DMS79 treated with DMSO at 0.1 percent for 48 hours (cell line): ENCODE data around the gene BTBD10.

ENCODE experiments used
- DNase-seq: peaks from one replicate; lab custom pipeline; 2025; lab: John Stamatoyannopoulos, UW

Gene BTBD10

GRCh38 chr11:13462901-13463778 is at the start of gene BTBD10:
Gene BTBD10 (minus strand): TSS chr11:13463222. CDS start chr11:13445124, 18,098 bp downstream.
- DNase-seq, result peak; percentile 88

GRCh38 chr11:13503393-13503792 is 40.4 kb upstream of the BTBD10 start:
- no peak for DNase-seq

GRCh38 chr11:13502492-13502891 is 39.5 kb upstream of the BTBD10 start:
- DNase-seq, result no peak

GRCh38 chr11:13495929-13496328 is 32.9 kb upstream of the BTBD10 start, which contains the start of gene PTH:
Gene PTH (minus strand): TSS chr11:13495997. CDS start chr11:13492855, 3,142 bp downstream.
- DNase-seq, result no peak

DNA sequence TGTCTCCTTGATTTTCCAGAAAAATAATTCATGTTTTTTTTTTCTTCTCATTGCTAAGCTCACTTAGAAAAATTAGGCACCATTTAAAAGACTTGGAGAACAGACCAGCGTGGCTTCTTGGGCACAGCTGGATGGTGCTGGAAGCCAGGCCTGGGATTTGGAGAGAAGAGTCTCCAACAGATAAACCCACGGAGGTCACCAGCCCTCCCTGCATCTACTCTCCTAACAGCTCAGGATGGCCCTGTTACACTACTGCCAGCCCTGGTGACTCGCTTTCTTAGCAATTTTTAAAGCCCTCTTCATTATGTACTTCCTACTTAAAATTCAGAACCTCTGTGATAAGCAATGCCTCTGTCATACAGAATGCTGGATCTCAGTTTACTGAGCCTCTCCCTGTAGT is 31.0 kb upstream of the BTBD10 start:
- DNase-seq, result no peak

DNA sequence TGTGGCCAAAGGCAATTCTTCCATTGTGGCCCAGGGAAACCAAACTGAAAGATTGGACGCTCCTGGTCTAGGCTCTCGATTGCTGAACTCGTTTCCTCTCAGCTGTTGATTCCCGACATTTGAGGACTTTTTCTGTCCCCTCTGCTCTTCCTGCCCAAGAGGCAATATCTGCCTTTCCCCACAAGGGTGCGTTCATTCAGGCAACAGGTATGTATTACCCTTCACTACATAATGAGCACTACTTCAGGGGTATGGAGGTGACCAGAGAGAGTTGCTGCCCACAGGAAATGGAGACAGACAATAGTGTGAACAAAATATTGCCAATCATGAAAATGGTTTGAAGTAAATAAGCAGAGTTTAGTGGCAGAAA is 24.6 kb upstream of the BTBD10 start:
- no peak for DNase-seq

DNA sequence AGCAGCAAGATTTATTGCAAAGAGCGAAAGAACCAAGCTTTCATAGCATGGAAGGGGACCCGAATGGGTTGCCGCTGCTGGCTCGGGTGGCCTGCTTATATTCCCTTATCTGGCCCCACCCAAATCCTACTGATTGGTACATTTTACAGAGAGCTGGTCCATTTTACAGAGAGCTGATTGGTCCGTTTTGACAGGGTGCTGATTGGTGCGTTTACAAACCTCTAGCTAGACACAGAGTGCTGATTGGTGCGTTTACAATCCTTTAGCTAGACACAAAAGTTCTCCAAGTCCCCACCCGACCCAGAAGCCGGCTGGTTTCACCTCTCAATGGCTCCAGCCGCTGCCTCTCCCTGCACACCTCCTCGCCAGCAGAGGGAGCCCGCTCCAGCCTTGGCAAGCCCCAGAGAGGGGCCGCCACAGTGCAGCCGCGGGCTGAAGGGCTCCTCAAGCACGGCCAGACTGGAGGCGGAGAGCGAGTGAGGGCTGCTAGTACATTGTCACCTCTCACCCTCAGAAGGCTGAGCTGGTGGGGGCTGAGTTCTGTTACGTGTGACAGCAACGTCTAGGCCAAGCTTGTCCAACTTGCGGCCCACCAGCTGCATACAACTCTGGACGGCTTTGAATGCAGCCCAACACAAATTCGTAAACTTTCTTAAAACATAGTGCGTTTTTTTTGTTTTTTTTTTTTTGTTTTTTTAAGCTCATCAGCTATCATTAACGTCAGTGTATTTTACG is 24.1 kb upstream of the BTBD10 start:
- no peak for DNase-seq

DNA sequence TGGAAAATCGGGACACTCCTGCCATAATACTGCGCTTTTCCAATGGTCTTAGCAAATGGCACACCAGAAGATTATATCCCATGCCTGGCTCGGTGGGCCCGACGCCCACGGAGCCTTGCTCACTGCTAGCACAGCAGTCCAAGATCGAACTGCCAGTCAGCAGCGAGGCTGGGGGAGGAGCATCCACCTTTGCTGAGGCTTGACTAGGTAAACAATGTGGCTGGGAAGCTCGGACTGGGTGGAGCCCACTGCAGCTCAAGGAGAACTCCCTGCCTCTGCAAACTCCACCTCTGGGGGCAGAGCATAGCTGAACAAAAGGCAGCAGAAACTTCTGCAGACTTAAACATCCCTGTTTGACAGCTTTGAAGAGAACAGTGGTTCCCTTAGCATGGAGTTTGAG is 17.2 kb upstream of the BTBD10 start:
- no peak for DNase-seq

GRCh38 chr11:13479688-13480087 is 16.7 kb upstream of the BTBD10 start:
- DNase-seq, result no peak

- DNase-seq, result no peak
Observed at GRCh38 chr11:13475091-13475490, 12.1 kb upstream of the BTBD10 start.

GRCh38 chr11:13473013-13473722 is 10.1 kb upstream of the BTBD10 start:
- DNase-seq, result no peak

GRCh38 chr11:13468750-13469149 is 5.7 kb upstream of the BTBD10 start:
- no peak for DNase-seq

GRCh38 chr11:13465909-13466371 is 2.9 kb upstream of the BTBD10 start:
- DNase-seq, result peak; percentile 50

DNA sequence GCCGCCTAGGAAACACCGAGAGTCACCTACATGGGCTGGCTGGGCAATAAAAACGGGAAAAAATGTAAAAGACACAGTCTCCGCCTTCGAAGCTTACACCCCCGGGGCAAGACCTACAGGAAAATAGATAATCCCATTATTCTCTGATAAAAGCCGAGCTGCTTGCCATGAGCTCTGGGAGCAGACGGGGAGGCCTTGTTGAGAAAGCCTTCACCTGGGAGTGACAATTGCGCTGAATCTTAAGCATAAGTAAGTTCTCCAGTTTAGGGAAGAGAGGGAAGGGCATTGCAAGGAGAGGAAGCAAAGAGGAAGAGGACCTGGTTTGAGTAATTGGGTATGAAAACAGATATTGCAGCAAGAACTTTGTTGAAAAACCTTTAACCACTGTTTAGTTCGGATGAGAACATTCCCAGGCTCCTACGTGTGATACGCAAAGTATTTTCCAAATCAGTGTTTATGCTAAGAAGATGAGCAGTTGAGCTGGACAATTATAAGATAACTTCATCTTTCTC is 813 bp upstream of the BTBD10 start:
- peak; percentile 68 for DNase-seq

GRCh38 chr11:13462311-13462900 is 616 bp downstream of the BTBD10 start:
- peak; percentile 63 for DNase-seq

DNA sequence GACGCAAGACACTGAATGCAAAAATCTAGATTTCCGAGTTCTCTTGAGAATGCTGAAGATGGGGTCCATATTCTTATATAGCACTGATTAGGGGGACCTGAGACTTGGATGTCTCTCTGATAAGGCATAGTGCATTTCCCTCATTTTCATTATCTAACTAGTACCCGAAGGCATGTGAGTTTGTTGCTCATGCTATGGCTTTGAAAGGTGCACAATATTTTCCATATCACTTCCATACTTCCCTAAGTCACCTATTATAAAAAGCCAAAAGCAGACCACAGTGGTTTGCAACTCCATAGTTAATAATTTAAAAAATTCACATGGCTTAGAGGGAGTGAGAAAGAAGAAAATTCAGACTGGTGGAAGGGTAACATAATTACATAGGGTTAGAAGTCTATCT is 1.7 kb downstream of the BTBD10 start:
- no peak for DNase-seq

- DNase-seq, result no peak
Observed at GRCh38 chr11:13450832-13451397, 12.1 kb downstream of the BTBD10 start.

DNA sequence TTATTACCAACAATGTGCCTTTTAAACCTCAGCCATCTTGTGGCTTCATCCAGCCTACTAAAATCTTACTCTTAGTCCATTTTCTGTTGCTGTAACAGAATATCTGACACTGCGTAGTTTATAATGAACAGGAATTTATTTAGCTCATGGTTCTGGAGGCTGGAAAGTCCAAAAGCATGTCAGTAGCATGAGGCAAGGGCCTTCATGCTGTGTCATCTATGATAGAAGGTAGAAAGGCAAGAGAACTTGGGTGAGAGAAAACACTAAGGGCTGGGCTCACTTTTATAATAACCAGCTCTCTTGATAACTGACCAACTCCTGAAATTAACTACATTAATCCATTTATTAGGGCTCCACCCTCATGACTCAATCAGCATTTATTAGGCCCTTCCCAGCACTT is 13.5 kb downstream of the BTBD10 start:
- no peak for DNase-seq

GRCh38 chr11:13448876-13449275 is 14.1 kb downstream of the BTBD10 start:
- DNase-seq, result no peak

GRCh38 chr11:13446444-13446843 is 16.6 kb downstream of the BTBD10 start:
- no peak for DNase-seq

DNA sequence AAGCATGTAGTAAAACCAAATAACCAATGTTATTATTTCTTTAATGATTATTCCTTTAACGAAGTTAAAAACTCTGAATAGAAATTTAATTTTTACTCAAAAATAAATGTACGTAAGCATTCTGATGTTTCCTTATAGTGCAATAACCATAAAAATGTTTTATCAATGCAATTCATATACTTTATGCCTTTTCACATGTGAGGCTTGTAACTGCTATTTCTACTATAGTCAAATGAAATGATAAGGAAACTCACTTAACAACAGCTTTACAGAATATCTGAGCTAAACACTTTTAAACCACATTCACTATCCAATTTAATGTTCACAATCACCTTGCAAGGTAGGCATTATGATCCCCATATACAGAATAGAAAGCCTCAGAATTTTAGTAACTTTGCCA is 17.4 kb downstream of the BTBD10 start:
- DNase-seq, result no peak
